A673 (cell line): ENCODE measurements around the gene PLEKHH1.

ENCODE experiments used
- EZH2 ChIP-seq: fragments of 200-600 bp; sonication (generic); IDR thresholded peaks from 2 replicates; pipeline ENCODE4 v1.6.1; 2017; ENCODE audit warnings: borderline replicate concordance, low read depth, mild to moderate bottlenecking, mixed read lengths, antibody characterized with exemption, low read length; ENCODE audit not compliant: poor library complexity, severe bottlenecking
- TF ChIP-seq, protein P1 (sequence below): fragments of 300-800, 200-600 bp; sonication (generic); conservative IDR thresholded peaks from 2 replicates; pipeline ENCODE4 v1.5.1; 2017; ENCODE audit warnings: low read depth, mild to moderate bottlenecking, antibody characterized with exemption, low read length, moderate library complexity, mixed read lengths

DNA sequence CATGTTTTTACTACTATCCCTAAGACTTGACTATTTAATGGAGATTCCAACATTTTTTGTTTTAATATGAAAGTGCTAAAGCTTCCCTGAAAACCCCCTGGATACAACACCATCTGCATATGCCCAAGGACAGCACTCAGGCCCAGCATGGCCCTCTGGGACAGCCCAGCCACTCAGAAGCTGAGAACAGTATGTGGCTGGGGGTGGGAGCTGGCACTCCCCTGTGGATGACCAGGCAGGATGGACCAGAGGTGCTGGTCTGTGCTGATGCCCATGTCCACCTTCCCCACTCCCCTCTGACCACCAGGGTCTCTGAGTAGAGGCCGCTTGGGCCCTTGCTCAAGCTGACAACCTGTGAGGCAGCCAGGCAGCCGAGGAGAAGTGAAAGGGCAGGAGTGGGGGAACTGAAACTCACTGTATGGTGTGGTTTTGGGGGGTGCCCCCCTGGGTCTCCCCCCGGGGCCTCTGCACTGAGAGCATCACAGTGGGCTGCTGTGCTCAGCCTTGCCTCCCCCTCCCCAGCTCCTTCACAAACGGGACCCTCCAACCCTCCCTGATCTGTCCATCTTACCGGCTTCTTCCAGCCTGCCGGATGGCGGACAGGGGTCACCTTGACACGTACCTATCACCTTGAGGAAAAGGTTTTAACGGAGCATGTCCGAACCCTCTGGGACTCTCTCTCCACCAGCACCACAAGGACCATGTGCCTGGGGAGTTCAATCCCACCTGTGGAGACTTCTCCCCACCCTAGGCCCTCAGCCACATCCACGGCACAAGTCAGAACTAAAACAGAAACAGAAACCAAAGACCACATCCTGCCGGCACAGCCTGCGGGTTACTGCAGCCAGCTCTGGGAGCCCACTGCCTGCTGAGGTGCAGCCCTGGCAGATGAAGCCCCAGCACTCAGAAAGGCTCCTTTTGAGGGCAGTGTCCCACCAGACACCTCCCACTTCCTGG is 44.9 kb upstream of the PLEKHH1 start, which contains the start of gene TMEM229B:
- TF ChIP-seq, protein P1, sequence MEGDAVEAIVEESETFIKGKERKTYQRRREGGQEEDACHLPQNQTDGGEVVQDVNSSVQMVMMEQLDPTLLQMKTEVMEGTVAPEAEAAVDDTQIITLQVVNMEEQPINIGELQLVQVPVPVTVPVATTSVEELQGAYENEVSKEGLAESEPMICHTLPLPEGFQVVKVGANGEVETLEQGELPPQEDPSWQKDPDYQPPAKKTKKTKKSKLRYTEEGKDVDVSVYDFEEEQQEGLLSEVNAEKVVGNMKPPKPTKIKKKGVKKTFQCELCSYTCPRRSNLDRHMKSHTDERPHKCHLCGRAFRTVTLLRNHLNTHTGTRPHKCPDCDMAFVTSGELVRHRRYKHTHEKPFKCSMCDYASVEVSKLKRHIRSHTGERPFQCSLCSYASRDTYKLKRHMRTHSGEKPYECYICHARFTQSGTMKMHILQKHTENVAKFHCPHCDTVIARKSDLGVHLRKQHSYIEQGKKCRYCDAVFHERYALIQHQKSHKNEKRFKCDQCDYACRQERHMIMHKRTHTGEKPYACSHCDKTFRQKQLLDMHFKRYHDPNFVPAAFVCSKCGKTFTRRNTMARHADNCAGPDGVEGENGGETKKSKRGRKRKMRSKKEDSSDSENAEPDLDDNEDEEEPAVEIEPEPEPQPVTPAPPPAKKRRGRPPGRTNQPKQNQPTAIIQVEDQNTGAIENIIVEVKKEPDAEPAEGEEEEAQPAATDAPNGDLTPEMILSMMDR, result no peak
- no peak for TF ChIP-seq EZH2
